ENCODE measurements around the gene ZNF189.

DNA sequence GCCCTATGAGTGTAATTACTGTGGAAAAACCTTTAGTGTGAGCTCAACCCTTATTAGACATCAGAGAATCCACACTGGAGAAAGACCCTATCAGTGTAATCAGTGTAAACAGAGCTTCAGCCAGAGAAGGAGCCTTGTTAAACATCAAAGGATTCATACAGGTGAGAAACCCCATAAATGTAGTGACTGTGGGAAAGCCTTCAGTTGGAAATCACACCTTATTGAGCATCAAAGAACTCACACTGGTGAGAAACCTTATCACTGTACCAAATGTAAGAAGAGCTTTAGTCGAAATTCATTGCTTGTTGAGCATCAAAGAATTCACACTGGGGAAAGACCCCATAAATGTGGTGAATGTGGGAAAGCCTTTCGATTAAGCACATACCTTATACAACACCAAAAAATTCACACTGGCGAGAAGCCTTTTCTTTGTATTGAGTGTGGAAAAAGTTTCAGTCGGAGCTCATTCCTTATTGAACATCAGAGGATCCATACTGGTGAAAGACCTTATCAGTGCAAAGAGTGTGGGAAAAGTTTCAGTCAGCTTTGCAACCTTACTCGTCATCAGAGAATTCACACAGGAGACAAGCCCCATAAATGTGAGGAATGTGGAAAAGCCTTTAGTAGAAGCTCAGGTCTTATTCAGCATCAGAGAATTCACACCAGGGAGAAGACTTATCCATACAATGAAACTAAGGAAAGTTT, 9.9 kb downstream of the ZNF189 start:
- TF ChIP-seq POLR2A (IDR thresholded peaks at IDR 0.05; ENCODE audit: low read depth, low read length) (no peak), POLR2AphosphoS5 (IDR thresholded peaks at IDR 0.05; ENCODE audit: low read depth, low read length) (no peak), TAF1 (IDR thresholded peaks at IDR 0.05; ENCODE audit: borderline replicate concordance, low read depth, low read length) (no peak)

Measured in GM12892 (cell line).